HepG2 (cell line): ENCODE measurements around the gene PRKCZ. TPM values are rescaled to one million over a fixed set of nuclear protein-coding genes. Genes with fewer than 3 reads are reported as not detected.

Source experiments
- CBX5 ChIP-seq: sonication (generic); formaldehyde crosslinking; IDR thresholded peaks from 2 replicates; pipeline ENCODE4 v1.4.0; 2020; ENCODE audit warnings: missing genetic modification reagents, borderline replicate concordance
- MLLT10 ChIP-seq: sonication (generic); formaldehyde crosslinking; IDR thresholded peaks from 2 replicates; pipeline ENCODE4 v1.4.0; 2020; ENCODE audit warnings: missing genetic modification reagents
- PAWR ChIP-seq: sonication (generic); formaldehyde crosslinking; IDR thresholded peaks from 2 replicates; pipeline ENCODE4 v1.4.0; 2020; ENCODE audit warnings: missing genetic modification reagents, mild to moderate bottlenecking, borderline replicate concordance
- RARA ChIP-seq: IDR thresholded peaks from 2 replicates; pipeline ENCODE4 v1.6.1; 2016; ENCODE audit warnings: missing genetic modification reagents, missing compliant biosample characterization
- RBM39 ChIP-seq: fragments of 200-400 bp; formaldehyde crosslinking; IDR thresholded peaks from one replicate; pipeline ENCODE4 v1.6.1; 2018; ENCODE audit warnings: antibody characterized with exemption, mild to moderate bottlenecking, low read depth, low read length; ENCODE audit not compliant: poor library complexity, severe bottlenecking
- ZBTB20 ChIP-seq: sonication (generic); formaldehyde crosslinking; IDR thresholded peaks from 2 replicates; pipeline ENCODE4 v1.8.1; 2023; ENCODE audit warnings: missing genetic modification reagents, low read depth, mild to moderate bottlenecking, borderline replicate concordance
- ZNF260 ChIP-seq: sonication (generic); formaldehyde crosslinking; IDR thresholded peaks from 2 replicates; pipeline ENCODE4 v1.4.0; 2020; ENCODE audit warnings: missing genetic modification reagents, low read depth, mild to moderate bottlenecking, borderline replicate concordance
- ZNF318 ChIP-seq: sonication (generic); formaldehyde crosslinking; IDR thresholded peaks from 2 replicates; pipeline ENCODE4 v1.4.0; 2020; ENCODE audit warnings: mild to moderate bottlenecking, missing genetic modification reagents
- ZNF646 ChIP-seq: sonication (generic); formaldehyde crosslinking; IDR thresholded peaks from 2 replicates; pipeline ENCODE4 v1.9.0; 2021; ENCODE audit warnings: mild to moderate bottlenecking, missing genetic modification reagents
- ZNF710 ChIP-seq: sonication (generic); formaldehyde crosslinking; IDR thresholded peaks from 2 replicates; pipeline ENCODE4 v1.5.0; 2020; ENCODE audit warnings: mild to moderate bottlenecking, missing genetic modification reagents, borderline replicate concordance
- ZSCAN30 ChIP-seq: sonication (generic); formaldehyde crosslinking; IDR thresholded peaks from 2 replicates; pipeline ENCODE4 v1.5.0; 2020; ENCODE audit warnings: mild to moderate bottlenecking, missing genetic modification reagents
- polyA plus RNA-seq, 8 experiments: library from polyadenylated mRNA; depleted of rRNA in 3 of 8; stranded (reverse) in 7 of 8; unstranded in 1 of 8; fragments of >200 nt; fragmentation: Illumina TruSeq in 4 of 8; extraction: Trizol in 4 of 8; gene quantifications; 2 replicates each; pipeline versions ENCODE4 v1.2.1 to v1.2.3, GENCODE V29; 2011 to 2016; ENCODE audit warnings: low read depth in 4 of 8, missing spikeins in 1 of 8, mixed read lengths in 1 of 8; ENCODE audit not compliant: insufficient read depth in 1 of 8
- total RNA-seq, 5 experiments: library from RNA; depleted of rRNA; stranded (reverse); fragments of >200 nt; fragmentation: Illumina TruSeq; extraction: Trizol; gene quantifications; 2 replicates each; pipeline ENCODE4 v1.2.3, GENCODE V29; 2016; ENCODE audit warnings: low read depth in 1 of 5

PRKCZ gene
- total and polyA plus RNA-seq, 2 of the 13 experiments (the other 11 are each of a cell fraction or from before 2014, with no cell fraction given) = 34.7 to 85.2 TPM

GRCh38 chr1:2044510-2045319 is 5.5 kb upstream of the PRKCZ start (continued):
- TF ChIP-seq ZNF646 (CRISPR knock-in tag) (no peak), RBM39 (no peak), ZNF318 (CRISPR knock-in tag) (no peak), CBX5 (CRISPR knock-in tag) (no peak), PAWR (CRISPR knock-in tag) (no peak), ZSCAN30 (CRISPR knock-in tag) (no peak), RARA (CRISPR knock-in tag) (no peak), ZBTB20 (no peak), ZNF710 (CRISPR knock-in tag) (no peak), MLLT10 (CRISPR knock-in tag) (no peak), ZNF260 (no peak)
